Posterior cingulate gyrus (tissue), 11 donors: ENCODE results near the gene KRTAP5-7.
A peak's percentile ranks its signal among the peaks of the same experiment; 100 is the strongest.

Source experiments
- DNase-seq, 10 donors: peaks; one replicate each; pipeline versions ENCODE4 v3.0.0 to v3.0.0-alpha.2; 2020 to 2021; ENCODE audit warnings: mixed read lengths in 3 of 10
- intact Hi-C: fragments of 100-400 bp; cut with DNase I; formaldehyde crosslinking; loops from one replicate; pipeline ENCODE4 v1.15.1; 2023

KRTAP5-7 gene

GRCh38 chr11:71495286-71496230, 31.5 kb upstream of the KRTAP5-7 start:
- peak in 2 of 10 donors; percentile 38 to 52 for DNase-seq
- intact Hi-C loops, result no loop called here

- intact Hi-C loops, result no loop called here
- DNase-seq, result peak in 1 of 10 donors; percentile 41
Observed at GRCh38 chr11:71496421-71496820, 30.6 kb upstream of the KRTAP5-7 start.

GRCh38 chr11:71498091-71498490, 29.0 kb upstream of the KRTAP5-7 start:
- DNase-seq, result peak in 1 of 10 donors; percentile 43
- intact Hi-C loops, result no loop called here

- peak in 2 of 10 donors; percentile 10 to 88 for DNase-seq
- intact Hi-C loops, result no loop called here
Observed at GRCh38 chr11:71499125-71499524, 27.9 kb upstream of the KRTAP5-7 start.

- intact Hi-C loops, result no loop called here
Observed at GRCh38 chr11:71499546-71499945, 27.5 kb upstream of the KRTAP5-7 start.

GRCh38 chr11:71500601-71501021, 26.5 kb upstream of the KRTAP5-7 start:
- intact Hi-C loops, result no loop called here
- peak in 1 of 10 donors; percentile 82 for DNase-seq

More at GRCh38 chr11:71499546-71499945, 27.5 kb upstream of the KRTAP5-7 start:
- peak in 1 of 10 donors; percentile 62 for DNase-seq

DNA sequence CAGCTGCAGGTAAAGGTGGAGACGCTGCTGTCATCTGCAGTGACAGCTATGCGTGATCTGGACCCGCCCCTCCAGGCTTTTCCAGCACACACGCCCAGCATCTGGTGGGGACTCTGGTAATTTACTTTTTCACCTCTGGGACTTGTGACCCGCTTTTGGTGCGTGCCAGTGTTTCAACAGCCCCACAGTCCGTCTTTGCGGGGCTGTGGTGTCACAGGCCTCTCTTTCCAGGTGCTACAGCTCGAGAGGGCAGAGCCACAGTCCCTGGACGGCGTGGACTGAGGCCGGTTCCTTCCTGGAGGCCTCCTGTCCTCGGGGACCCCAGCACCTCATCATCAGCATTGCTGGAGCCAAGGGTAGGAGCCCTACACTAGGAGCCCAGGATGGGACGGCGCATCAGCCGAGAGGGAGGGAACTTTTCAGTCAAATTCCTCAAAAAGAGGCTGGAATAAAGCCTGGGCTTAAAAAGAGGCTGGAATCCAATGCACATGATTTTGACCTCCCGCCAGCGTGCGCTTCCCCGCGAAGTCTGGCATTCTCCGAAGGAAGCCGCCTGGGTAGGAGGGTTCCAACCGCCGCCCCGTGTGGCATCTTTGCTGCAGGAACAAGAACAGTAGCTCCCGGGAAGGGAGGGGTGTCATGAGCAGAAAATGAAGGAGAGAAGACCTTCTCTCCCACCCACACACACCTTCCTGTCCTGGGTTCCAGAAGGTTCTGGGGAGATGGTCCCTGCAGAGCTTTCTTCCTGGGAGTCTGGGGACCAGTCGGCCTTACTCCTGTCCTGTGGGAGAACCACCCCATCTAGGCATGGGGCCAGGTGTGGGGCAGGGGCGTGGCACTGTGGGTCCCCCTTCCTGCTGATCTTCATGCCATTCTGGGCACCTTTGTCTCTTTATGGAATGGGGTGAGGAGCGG, 25.7 kb upstream of the KRTAP5-7 start:
- DNase-seq, result no peak

GRCh38 chr11:71502026-71502425, 25.0 kb upstream of the KRTAP5-7 start:
- intact Hi-C loops, result no loop called here
- DNase-seq, result no peak

More for the DNA sequence above, 25.7 kb upstream of the KRTAP5-7 start:
- intact Hi-C loops, result no loop called here

GRCh38 chr11:71502871-71503435, 24.1 kb upstream of the KRTAP5-7 start:
- no peak for DNase-seq
- intact Hi-C loops, result no loop called here

GRCh38 chr11:71504531-71504930, 22.5 kb upstream of the KRTAP5-7 start:
- no peak for DNase-seq
- intact Hi-C loops, result no loop called here

DNA sequence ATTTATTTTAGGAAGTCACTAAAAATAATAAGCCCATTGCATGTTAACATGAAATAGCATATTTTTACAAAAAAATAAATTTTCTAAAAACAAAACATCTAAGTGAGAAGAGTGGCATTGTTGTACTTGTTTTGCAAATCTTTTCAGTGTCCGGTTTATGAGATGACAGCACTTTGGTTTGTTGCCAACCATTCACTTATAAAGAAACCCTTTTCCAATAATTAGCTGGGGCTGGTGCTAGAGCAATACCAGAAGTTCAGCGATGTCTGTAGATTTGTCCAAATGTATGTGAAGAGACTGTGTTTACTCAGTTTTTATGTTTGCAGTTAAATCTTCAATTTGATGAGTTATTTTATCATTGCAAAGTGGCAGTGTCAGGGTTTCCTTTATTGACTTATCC, 22.1 kb upstream of the KRTAP5-7 start:
- intact Hi-C loops, result no loop called here
- DNase-seq, result no peak

- intact Hi-C loops, result no loop called here
- no peak for DNase-seq
Observed at GRCh38 chr11:71505781-71506180, 21.3 kb upstream of the KRTAP5-7 start.

DNA sequence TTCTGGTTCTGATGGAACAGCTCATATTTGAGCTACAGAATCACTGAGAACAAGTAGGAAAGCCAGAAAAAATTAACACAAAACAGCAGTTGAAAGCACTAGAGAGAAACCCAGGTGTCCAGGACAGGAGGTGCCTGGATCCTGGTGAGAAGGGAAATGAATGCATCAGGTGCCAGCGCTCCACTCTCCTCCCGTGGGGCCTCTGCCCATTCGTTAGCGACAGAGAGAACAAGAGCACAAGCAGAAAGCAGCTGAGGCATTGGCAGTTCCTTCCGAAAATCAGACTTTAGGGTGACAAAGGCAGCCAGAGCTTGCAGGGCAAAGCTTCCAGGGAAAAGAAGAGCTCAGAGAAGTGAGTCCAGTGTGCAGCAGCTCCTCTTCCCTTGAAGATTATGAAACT, 20.0 kb upstream of the KRTAP5-7 start:
- intact Hi-C loops, result no loop called here
- DNase-seq, result peak in 1 of 10 donors; percentile 26

DNA sequence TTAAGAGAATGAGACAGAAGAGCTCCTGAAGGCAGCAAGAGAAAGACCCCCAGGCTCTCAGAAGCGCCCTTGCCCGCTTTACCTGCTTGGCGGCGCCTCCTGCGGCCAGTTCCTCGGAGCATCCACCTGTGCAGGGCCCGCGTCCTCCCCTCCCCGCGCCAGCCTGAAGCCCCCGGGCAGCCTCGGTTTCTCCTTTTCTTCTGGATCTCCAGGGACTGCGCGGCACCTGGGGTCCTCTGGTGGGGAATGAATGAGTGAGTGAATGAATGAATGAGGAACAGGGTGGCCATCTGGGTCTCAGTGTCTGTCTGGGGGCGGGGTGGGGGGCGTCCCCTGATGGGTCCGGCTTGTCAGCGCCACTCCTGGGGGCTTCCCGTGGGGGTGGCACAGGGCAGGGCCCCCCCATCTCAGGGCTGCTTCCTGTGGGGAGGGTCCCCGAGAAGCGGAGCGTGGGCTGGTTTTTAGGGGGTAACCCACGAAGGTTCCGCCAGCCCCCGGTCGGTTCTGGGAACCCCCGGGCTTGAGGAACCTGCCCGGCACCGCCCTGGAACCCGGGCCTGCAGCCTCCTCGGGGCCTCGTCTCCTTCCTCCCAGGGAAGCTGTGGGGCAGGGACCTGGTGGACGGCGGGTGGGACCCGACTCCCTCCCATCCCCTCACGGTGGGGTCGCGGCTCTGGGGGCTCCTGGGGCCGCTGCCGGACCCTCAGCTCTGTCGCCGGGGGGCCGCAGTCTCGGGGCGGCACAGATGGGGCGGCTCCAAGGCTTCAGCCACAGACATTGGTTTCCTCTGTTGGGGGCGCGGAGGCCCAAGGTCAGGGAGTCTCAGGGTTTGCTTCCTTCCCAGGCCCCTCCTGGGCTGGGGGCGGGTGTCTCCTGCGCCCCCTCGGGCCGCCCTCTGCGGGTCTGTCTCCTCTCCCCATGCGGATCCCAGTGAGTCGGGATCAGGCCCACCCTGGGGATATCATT, 8.3 kb upstream of the KRTAP5-7 start:
- peak in 1 of 10 donors; percentile 81 for DNase-seq
- intact Hi-C loops, result no loop called here

DNA sequence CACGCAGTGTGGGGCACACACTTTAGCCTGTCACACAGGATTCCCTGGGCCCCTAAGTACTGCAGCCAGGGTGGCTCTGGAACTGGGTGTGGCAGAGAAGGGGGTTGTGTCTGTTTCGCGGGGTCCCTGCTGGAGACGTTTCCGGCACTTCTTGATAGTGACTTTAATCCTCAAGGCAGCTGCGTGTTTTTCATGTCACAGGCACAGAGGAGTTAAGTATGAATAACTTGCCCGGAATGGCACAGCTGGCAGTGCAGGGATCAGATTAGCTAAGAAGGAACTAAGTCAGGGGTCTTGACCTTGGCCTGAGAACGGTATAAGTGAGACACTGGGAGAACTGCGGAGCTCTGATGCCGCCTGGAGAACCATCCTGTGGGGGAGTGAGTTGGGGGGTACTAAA, 7.5 kb upstream of the KRTAP5-7 start:
- intact Hi-C loops, result no loop called here
- DNase-seq, result no peak

DNA sequence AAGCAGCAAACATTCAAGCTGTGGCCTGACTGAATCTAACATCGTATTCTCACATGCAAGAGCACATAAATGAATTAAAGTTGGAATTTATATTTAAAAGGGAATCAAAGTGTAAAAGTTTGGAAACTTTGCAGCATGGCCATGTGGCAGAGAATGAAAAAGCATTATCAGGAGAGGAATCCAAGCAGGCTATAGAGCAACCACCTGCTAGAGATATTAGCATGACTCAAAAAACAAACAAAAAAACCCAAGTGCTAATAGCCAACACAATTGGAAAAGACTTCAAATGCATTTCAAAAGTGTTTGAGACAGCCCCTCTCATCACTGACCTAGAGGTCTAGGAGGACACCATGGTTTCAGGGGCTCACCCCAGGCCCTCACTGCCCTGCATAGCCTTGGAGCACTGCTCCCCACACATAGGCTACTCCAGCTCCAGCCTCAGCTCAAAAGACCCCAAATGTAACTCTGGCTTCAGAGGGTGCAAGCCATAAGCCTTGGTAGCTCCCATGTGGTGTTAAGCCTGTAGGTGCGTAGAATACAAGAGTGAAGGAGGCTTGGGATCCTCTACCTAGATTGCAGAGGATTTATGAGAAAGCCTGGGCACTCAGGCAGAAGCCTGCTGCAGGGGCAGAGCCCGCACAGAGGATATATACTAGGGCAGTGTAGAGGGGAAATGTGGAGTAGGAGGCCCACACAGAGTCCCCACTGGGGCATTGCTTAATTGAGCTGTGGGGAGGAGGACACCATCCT, 1.7 kb upstream of the KRTAP5-7 start:
- intact Hi-C loops, result no loop called here
- DNase-seq, result no peak

- DNase-seq, result no peak
- intact Hi-C loops, result no loop called here
Observed at GRCh38 chr11:71525938-71526495, 1.1 kb upstream of the KRTAP5-7 start.

DNA sequence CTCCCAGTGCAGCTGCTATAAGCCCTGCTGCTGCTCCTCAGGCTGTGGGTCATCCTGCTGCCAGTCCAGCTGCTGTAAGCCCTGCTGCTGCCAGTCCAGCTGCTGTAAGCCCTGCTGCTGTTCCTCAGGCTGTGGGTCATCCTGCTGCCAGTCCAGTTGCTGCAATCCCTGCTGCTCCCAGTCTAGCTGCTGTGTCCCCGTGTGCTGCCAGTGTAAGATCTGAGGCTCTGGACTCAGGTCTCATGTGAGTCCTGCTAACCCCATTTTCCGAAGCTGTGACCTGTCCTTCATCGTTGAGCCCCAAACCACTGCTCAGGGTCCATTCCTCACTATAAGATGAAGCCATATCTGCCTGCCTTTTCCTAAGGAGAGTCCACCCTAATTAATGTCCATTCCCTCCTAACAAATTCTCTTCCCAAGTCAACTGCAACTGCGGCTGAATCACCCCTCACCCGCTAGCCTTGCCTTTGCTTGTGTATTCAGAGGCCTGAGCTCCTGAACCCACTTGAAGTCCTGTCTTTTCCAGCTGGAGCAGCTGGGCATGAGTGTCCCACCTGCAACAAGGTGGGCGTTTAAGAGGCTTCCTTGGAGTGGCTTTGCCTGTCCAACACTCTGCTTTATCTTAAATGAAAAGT, 626 bp downstream of the KRTAP5-7 start:
- intact Hi-C loops, result no loop called here
- DNase-seq, result peak in 1 of 10 donors; percentile 10
